Mucosa of rectum (tissue), 2 donors: Measurements from ENCODE around the gene ARMH3.

ENCODE experiments used
- H3K27ac ChIP-seq, 2 donors: one replicate each; pipeline ENCODE4 v1.7.0; 2013; ENCODE audit warnings: inconsistent platforms in 2 of 2, low read depth in 2 of 2, low read length in 2 of 2
- H3K27me3 ChIP-seq, 2 donors: one replicate each; pipeline ENCODE4 v1.7.0; 2013; ENCODE audit warnings: low read length in 2 of 2; ENCODE audit not compliant: control insufficient read depth in 2 of 2, insufficient read depth in 2 of 2
- H3K36me3 ChIP-seq, 2 donors: one replicate each; pipeline ENCODE4 v1.7.0; 2013; ENCODE audit warnings: low read length in 2 of 2; ENCODE audit not compliant: control insufficient read depth in 2 of 2, insufficient read depth in 2 of 2
- H3K4me1 ChIP-seq, 2 donors: one replicate each; pipeline ENCODE4 v1.7.0; 2013; ENCODE audit warnings: low read length in 2 of 2, mild to moderate bottlenecking in 1 of 2; ENCODE audit not compliant: control insufficient read depth in 2 of 2, insufficient read depth in 2 of 2
- H3K4me3 ChIP-seq, 2 donors: one replicate each; pipeline ENCODE4 v1.7.0; 2013; ENCODE audit warnings: low read length in 2 of 2
- H3K9ac ChIP-seq, 2 donors: one replicate each; pipeline ENCODE4 v1.7.0; 2013; ENCODE audit warnings: low read length in 2 of 2, low read depth in 1 of 2, mild to moderate bottlenecking in 1 of 2
- H3K9me3 ChIP-seq, 2 donors: one replicate each; pipeline ENCODE4 v1.7.0; 2013; ENCODE audit warnings: low read length in 2 of 2; ENCODE audit not compliant: control insufficient read depth in 2 of 2
- donor health status: healthy.
- donor health status: Normal muscosa, but diverticular disease.

ARMH3 gene

GRCh38 chr10:101967713-101968112 lies 88.3 kb downstream of the ARMH3 start:
- Histone ChIP-seq H3K36me3 (peaks cover 15 to 27% of the 10 kb centered on the region in 2 donors), H3K27ac (no peak overlapping the region), H3K4me1 (no peaks in the 10 kb centered on the region), H3K9ac (no peak overlapping the region), H3K27me3 (no peaks in the 10 kb centered on the region), H3K4me3 (no peak overlapping the region), H3K9me3 (no peaks in the 10 kb centered on the region)

- Histone ChIP-seq H3K9me3 (no peaks in the 10 kb centered on the region), H3K27me3 (no peaks in the 10 kb centered on the region), H3K4me1 (no peaks in the 10 kb centered on the region), H3K9ac (no peak overlapping the region), H3K36me3 (peaks cover 9 to 23% of the 10 kb centered on the region in 2 donors), H3K27ac (no peak overlapping the region), H3K4me3 (no peak overlapping the region)
Observed at GRCh38 chr10:101967119-101967518, 88.9 kb downstream of the ARMH3 start.

- Histone ChIP-seq H3K27me3 (no peaks in the 10 kb centered on the region), H3K27ac (no peak overlapping the region), H3K36me3 (peaks cover 9 to 17% of the 10 kb centered on the region in 2 donors), H3K9me3 (no peaks in the 10 kb centered on the region), H3K9ac (no peak overlapping the region), H3K4me3 (no peak overlapping the region), H3K4me1 (no peaks in the 10 kb centered on the region)
Observed at GRCh38 chr10:101965075-101965765, 90.8 kb downstream of the ARMH3 start.

GRCh38 chr10:101961591-101962498 lies 94.1 kb downstream of the ARMH3 start:
- no peaks in the 10 kb centered on the region for H3K4me1 ChIP-seq
- no peaks in the 10 kb centered on the region for H3K9me3 ChIP-seq
- H3K4me3 ChIP-seq: no peak overlapping the region
- no peaks in the 10 kb centered on the region for H3K27me3 ChIP-seq
- H3K36me3 ChIP-seq: peaks cover 0 to 13% of the 10 kb centered on the region in 2 donors
- no peak overlapping the region for H3K9ac ChIP-seq
- H3K27ac ChIP-seq: no peak overlapping the region

- H3K9me3 ChIP-seq: no peaks in the 10 kb centered on the region
- H3K4me3 ChIP-seq: no peak overlapping the region
- peaks cover 4 to 16% of the 10 kb centered on the region in 2 donors for H3K36me3 ChIP-seq
- no peak overlapping the region for H3K9ac ChIP-seq
- H3K27me3 ChIP-seq: no peaks in the 10 kb centered on the region
- H3K27ac ChIP-seq: no peak overlapping the region
- no peaks in the 10 kb centered on the region for H3K4me1 ChIP-seq
Observed at GRCh38 chr10:101960879-101961395, 95.0 kb downstream of the ARMH3 start.

- H3K36me3 ChIP-seq: peaks cover 11 to 19% of the 10 kb centered on the region in 2 donors
- H3K4me1 ChIP-seq: no peaks in the 10 kb centered on the region
- no peak overlapping the region for H3K4me3 ChIP-seq
- no peak overlapping the region for H3K27ac ChIP-seq
- H3K9ac ChIP-seq: no peak overlapping the region
- H3K27me3 ChIP-seq: no peaks in the 10 kb centered on the region
- no peaks in the 10 kb centered on the region for H3K9me3 ChIP-seq
Observed at GRCh38 chr10:101959346-101959916, 96.5 kb downstream of the ARMH3 start.

- no peak overlapping the region for H3K27ac ChIP-seq
- peaks cover 13 to 23% of the 10 kb centered on the region in 2 donors for H3K36me3 ChIP-seq
- H3K9me3 ChIP-seq: no peaks in the 10 kb centered on the region
- no peak overlapping the region for H3K4me3 ChIP-seq
- H3K4me1 ChIP-seq: no peaks in the 10 kb centered on the region
- H3K9ac ChIP-seq: no peak overlapping the region
- no peaks in the 10 kb centered on the region for H3K27me3 ChIP-seq
Observed at GRCh38 chr10:101958691-101959090, 97.3 kb downstream of the ARMH3 start.

- no peaks in the 10 kb centered on the region for H3K4me1 ChIP-seq
- no peak overlapping the region for H3K4me3 ChIP-seq
- no peak overlapping the region for H3K27ac ChIP-seq
- H3K36me3 ChIP-seq: peaks cover 15 to 30% of the 10 kb centered on the region in 2 donors
- no peak overlapping the region for H3K9ac ChIP-seq
- no peaks in the 10 kb centered on the region for H3K9me3 ChIP-seq
- H3K27me3 ChIP-seq: no peaks in the 10 kb centered on the region
Observed at GRCh38 chr10:101956898-101957297, 99.1 kb downstream of the ARMH3 start.

- Histone ChIP-seq H3K9ac (no peak overlapping the region), H3K4me3 (no peak overlapping the region), H3K27ac (no peak overlapping the region), H3K4me1 (no peaks in the 10 kb centered on the region), H3K9me3 (no peaks in the 10 kb centered on the region), H3K27me3 (no peaks in the 10 kb centered on the region), H3K36me3 (peaks cover 15 to 30% of the 10 kb centered on the region in 2 donors)
Observed at GRCh38 chr10:101956117-101956516, 99.9 kb downstream of the ARMH3 start.

- Histone ChIP-seq H3K36me3 (peaks cover 25 to 26% of the 10 kb centered on the region in 2 donors), H3K9ac (no peak overlapping the region), H3K27me3 (no peaks in the 10 kb centered on the region), H3K4me3 (no peak overlapping the region), H3K27ac (no peak overlapping the region), H3K9me3 (no peaks in the 10 kb centered on the region), H3K4me1 (no peaks in the 10 kb centered on the region)
Observed at GRCh38 chr10:101952191-101952590, 103.8 kb downstream of the ARMH3 start.
